Transverse colon (tissue), 4 donors: Measurements from ENCODE around the gene KIAA1755.

Experiments used
- EP300 ChIP-seq: sonication (generic); formaldehyde crosslinking; IDR thresholded peaks from one replicate; pipeline ENCODE4 v1.6.1; 2017; ENCODE audit warnings: antibody characterized with exemption, low read depth
- POLR2A ChIP-seq: fragments of 450-650 bp; IDR thresholded peaks from one replicate; pipeline ENCODE4 v1.6.1; 2016; ENCODE audit warnings: antibody characterized with exemption, mild to moderate bottlenecking, moderate library complexity
- POLR2AphosphoS5 ChIP-seq, 3 donors: sonication (generic); formaldehyde crosslinking; IDR thresholded peaks; one replicate each; pipeline ENCODE4 v1.6.1; 2016; ENCODE audit warnings: antibody characterized with exemption in 3 of 3
- TF ChIP-seq, protein P1 (sequence below), 5 experiments: fragments of 200-600 bp in 3 of 5; fragments of 450-650 bp in 2 of 5; sonication (generic) in 3 of 5; IDR thresholded peaks; 1 replicate in 2 of 5; 2 replicates in 3 of 5; pipeline ENCODE4 v1.5.1; 2016 to 2017; ENCODE audit warnings: antibody characterized with exemption in 5 of 5, inconsistent platforms in 3 of 5, mild to moderate bottlenecking in 2 of 5, moderate library complexity in 1 of 5

DNA sequence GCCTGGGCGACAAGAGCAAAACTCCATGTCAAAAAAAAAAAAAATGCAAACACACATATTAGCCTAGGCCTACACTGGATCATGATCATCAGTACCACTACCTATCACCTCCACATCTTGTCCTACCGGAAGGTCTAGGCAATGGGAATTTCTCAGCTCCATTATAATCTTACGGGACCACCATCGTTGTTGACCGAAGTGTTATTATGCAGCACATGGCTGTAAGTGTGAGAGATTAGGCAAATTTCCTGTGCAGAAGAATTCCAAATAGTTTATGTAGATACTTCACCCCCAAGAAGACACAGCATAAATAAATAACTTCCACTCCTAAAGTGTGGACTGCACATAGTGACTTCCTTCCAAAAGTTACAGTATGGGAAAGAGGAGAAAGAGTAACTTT, 16.8 kb upstream of the KIAA1755 start:
- TF ChIP-seq POLR2A (no peak), EP300 (no peak), POLR2AphosphoS5 (IDR thresholded peaks at IDR 0.05) (no peak)
- TF ChIP-seq, protein P1, sequence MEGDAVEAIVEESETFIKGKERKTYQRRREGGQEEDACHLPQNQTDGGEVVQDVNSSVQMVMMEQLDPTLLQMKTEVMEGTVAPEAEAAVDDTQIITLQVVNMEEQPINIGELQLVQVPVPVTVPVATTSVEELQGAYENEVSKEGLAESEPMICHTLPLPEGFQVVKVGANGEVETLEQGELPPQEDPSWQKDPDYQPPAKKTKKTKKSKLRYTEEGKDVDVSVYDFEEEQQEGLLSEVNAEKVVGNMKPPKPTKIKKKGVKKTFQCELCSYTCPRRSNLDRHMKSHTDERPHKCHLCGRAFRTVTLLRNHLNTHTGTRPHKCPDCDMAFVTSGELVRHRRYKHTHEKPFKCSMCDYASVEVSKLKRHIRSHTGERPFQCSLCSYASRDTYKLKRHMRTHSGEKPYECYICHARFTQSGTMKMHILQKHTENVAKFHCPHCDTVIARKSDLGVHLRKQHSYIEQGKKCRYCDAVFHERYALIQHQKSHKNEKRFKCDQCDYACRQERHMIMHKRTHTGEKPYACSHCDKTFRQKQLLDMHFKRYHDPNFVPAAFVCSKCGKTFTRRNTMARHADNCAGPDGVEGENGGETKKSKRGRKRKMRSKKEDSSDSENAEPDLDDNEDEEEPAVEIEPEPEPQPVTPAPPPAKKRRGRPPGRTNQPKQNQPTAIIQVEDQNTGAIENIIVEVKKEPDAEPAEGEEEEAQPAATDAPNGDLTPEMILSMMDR (IDR thresholded peaks at IDR 0.05): no peak
